GM21390 (cell line): ENCODE measurements around the gene ST6GAL1.

ENCODE experiments used
- ATAC-seq: cut with Tn5 transposase; IDR thresholded peaks from one replicate; pipeline ENCODE4 v1.9.1; 2021; ENCODE audit not compliant: unreplicated experiment

The ST6GAL1 gene

DNA sequence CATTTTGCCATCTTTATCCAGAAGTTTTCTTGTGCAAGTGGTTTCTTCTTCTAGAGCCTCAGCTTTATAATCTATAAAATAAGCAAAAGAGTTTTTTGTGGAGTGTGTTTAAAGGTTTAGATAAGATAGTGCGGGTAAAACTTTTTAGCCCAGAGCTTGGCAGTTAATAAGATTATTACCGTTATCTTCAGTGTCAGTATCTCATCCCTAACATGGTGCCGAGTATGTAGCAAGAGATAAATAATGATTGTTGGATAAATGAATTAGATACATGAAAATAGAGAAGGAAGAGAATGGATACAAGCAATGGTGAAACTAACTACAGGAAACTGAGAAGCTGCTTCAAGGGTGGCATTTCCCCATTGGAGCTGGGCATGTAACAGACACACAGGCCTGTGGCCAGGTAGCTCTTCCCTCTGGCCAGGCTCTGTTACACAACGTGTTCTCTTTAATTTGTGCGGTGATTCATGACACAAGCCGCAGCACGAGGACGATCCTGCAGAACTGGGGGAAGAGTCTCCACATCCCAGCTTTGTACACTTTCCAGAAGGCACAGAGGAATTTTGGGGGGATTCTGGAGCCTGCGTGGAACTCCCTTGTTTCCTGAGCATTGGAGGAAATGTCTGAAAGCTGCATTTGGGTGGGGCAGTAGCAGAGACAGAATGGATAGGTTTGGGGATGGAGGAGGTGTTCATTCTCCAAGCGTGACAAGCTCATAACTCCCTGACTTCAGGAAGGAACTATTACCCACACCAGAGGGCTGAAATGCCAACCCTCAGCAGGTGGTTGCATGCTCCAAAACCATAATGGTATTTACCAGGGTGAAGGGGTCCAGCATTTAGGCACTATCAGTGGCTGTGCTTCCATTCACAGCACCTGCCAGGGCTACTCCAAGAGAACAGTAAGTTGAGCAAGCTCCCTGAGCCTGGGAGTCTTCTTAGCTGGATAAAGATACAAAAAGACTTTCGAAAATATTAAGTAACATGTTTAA, 14.2 kb upstream of the ST6GAL1 start:
- no peak for ATAC-seq

DNA sequence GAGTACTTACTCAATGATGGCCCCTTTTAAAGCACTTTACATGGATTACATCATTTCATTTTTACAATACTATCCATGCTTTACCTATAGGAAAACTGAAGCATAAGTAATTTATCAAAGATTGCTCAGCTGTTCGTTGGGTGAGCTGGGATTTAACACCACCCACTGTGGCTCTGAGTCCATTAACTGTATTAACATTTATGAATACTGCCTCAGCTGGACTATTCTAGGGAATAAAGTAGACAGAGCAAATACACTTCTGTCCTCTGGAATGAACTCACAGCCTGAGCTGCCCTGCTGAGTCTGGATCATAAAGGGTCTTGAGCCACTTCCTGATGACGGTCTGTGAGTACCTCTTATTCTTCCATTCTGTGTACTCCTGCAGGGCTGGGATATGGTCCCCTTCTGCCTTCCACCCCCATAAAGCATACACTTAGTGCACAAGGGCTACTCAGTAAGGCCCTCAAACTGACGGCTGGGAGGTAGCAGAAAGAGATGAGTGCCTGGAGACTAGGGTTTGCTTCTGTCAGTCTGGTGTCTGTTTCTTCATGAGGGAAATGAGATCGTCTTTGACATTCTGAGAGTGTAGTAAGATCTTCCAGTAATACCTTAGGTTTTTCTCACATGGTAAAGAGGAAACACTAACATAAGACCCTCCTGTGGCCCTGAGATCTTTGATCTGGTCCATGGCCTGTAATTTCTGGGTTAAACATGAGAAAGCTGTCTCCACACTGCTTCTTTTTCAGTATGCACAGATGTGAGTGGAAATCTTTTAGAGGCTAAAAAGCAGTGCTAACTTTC, 12.6 kb upstream of the ST6GAL1 start:
- no peak for ATAC-seq

DNA sequence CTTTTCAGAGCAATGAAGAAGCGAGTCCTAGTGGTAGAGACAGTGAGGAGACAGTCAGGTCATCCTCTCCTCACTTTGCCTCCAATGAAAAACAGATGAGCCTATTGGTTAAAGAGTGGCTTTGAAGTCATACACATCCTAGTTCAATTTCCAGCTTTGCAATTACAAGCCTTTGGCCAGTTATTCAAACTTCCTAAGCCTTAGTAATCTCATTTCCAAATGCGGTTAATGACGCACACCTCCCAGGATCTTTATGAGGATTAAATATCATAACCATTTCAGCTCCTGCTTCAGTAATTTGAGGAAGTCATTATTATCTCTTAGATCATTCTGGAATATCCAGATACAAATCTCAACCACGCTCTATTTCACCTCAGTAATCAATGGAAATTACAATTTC, 10.0 kb upstream of the ST6GAL1 start:
- ATAC-seq = no peak

DNA sequence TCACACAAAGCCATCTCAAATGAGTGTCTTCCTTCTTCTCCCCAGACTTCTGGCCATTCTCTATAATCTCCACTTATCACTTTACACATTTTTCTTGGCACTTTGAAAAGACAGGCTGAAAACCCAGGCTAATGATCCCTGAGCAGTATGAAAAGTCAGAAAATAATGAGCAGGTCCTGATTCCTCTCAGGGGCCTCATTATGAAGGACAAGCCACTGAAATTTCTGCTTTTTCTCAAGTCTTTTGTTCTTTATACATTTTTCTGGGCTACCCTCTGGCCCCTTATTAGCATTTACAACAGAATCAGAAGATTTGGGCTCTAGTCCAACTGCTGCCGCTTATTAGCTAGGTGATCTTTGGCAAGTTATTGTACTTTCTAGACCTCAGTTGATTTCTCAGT, 9.5 kb upstream of the ST6GAL1 start:
- ATAC-seq = no peak

DNA sequence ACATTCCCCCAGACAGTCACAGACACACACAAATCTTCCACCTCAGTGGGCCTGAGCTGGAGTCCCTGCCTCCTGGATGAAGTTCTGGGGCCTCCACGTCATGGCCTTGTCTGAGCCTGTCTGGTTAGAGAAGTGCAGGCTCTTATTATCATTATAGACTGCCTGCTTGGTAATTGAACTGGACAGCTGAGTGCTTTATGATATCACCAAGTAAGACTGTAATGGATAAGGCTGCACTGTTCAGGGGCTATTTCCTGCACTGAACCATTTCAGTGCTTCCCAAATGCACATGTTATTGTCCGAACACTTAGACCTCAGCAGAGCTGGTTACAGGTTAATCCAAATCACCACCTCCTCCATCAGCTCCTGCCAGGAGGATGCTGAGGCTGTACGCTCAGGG, 8.7 kb upstream of the ST6GAL1 start:
- no peak for ATAC-seq

DNA sequence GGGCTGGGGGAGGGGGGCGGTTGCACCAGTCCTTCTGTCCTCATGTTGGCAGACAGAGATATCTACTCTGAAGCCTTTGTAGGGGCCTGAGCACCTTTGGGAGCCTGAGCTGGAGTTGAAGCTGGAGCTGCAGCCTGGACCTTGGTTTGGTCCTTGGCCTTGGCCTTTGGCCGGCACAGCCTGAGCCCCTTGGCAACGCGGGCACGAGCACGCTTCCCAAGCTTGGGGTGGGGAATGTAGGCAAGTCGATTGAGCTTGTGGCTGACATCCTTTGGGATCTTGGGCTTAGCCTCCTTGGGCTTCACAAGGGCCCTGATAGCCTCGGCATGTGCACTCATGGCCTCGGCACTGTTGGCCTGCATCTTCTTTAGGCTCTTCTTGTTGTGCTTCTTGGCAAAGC, 8.1 kb upstream of the ST6GAL1 start:
- no peak for ATAC-seq

DNA sequence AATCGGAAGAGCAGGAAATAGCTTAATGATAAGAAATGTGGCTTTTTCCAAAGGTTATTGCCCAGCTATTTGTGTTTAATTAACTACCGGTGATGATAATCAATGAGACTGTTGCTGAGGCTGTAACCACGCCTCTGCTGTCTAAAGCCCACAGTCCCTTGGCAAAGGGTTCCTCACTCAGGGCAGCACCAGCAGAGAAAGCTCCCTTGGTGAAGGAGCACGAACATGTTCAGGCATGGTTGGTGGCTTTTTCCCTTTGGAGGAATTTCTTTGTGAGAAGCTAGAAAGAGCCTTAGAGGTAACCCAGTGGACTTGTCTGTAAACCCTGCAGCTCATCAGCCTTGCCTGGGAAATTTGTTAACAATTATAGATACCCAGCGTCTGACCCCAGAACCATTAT, 7.5 kb upstream of the ST6GAL1 start:
- no peak for ATAC-seq

DNA sequence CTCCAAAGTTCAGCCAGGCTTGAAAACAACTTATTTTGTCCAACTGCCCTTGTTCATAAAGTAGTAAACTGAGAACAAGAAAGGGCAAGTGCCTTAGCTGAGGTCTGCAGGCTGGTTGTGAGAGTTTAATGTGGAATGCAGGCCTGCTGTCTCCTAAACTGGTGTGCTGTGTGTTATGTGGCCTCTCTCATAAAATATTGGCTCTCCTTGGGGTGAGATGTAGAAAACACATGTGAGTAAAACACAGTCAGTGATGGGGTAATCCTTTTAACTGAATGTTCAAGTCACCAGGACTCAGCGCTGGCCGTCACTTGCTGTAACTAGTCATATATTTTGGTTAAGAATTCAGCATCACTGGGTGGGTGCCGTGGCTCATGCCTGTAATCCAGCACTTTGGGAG, 7.1 kb upstream of the ST6GAL1 start:
- no peak for ATAC-seq

DNA sequence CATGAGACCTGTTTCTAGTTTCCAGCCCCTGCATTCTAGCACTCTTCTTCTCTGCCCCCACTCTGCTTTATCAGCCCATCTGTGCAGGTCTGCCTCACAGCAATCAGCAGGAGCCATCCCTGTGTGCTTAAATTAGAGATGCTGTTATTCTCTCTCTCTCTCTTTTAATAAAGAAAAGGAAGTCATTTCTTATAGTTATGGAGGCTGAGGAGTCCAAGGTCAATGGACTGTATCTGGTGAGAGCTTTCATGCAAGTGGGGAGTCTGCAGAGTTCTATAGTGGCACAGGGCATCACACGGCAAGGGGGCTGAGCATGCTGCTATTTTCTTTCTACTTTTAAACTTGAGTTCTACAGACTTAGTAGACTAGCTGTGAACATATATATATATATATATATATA, 4.5 kb upstream of the ST6GAL1 start:
- ATAC-seq = no peak

DNA sequence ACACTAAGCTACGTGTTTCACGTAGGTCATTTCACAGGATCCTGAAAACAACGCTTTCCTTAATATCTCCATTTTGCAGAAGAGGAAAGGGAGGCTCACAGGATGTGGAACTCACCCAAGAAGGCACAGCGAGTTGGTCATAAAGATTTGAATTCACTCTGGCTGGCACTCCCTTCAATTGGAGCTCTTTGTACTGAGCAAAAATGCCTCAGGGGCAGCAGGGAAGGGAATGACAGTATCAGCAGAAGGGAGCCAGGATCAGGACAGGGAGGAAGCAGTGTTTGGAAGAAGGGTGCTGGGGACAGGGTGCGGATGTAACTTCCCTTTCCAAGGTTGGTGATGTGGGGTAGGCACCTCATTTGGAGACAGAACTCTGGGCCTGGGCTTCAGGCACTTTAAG, 1.1 kb upstream of the ST6GAL1 start:
- ATAC-seq = no peak

DNA sequence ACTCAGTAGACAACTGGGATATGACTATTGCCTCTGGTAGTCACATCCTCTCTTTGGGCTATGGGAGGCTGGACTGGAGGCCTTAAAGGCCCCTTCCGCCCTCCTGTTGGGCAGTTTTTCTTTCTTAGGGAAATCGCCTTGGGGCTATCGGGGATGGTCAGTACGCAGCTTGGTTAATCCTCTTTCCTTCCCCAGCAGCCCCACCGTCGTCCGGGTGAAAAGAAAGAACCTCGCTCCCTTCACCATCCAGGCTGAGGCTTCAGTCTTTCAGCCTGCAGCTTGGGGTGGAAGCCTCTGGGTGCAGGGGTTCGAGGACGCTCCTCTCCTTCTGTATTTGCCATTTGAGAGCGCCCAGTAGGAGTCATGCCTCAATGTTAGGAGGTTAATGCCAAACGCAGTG, 641 bp upstream of the ST6GAL1 start:
- ATAC-seq = no peak

DNA sequence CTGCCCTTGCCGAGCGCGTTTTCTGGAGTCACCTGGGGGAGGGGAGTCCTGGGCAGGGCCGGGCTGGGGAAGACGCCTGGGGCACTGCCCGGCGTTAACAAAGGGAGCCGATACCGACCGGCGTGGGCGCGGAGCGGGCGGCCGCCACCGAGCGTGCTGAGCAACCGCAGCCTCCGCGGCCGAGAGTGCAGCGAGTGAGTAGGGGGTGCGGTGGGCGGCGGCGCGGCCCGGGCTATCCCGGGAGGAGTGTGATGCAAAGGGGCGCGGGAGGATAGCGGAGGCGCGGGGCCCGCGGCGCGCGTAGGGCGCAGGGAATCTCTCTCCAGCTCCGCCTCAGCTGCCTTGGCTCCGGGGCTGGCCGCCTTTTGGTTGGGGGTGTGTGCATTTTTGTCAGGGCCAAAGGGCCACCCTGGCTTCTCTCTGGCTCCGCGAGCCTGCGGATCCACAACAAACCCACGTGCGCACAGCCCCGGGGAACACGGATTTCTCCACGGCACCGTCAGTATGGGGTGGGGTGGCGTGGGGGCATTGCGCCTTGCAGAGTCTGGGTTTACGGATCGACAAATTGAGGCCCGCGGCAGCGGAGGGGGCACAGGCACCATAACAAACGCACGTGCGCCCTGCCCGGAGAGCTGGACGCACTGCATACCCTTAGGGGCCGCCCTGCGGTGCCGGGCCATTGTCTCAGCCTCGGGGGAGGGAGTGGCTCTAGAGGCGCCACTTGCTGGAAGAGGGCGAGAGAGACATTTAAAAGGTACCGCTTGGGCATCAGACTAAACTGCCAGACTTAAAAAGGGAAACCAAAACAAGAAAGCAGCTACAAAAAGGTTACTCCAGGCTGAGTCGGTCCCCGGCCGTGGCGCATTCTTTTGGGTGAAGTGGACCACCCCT, 560 bp downstream of the ST6GAL1 start:
- peak; percentile 65 for ATAC-seq

DNA sequence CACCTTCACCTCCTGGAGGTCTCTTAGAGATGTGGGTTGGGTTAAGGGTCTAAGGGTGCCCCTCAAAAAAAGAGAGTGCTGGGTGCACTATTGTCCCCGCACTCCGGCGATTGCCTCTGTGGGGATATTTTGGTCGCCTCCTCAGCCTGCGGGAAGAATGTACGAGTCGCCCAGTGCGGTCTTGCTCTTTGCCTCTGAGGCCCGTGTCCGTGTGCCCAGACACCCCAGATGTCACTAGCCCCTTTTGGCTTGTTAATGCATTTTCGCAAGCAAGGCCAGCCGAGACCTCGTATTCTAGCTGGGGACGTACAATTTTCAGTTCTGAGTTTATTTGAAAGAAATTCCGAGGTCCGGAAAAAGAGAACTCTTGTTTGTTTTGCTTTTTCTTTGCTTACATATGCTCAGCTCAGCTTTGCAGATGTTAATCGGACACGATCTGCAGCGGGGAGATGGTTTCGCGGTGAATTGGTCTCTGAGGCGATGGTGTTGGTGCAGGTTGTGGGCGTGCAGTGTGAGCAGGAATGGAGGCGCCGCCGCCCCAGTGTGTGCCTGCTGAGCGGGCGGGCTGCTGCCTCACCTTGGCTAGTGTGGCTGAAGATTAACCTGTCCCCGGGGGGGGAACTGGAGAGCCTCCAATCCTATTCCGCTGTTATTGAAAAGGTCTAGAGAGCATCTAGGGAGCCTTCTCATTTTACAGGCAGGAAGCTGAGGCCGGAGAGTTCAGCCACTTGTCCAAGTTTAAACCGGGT, 1.4 kb downstream of the ST6GAL1 start:
- peak; percentile 36 for ATAC-seq

DNA sequence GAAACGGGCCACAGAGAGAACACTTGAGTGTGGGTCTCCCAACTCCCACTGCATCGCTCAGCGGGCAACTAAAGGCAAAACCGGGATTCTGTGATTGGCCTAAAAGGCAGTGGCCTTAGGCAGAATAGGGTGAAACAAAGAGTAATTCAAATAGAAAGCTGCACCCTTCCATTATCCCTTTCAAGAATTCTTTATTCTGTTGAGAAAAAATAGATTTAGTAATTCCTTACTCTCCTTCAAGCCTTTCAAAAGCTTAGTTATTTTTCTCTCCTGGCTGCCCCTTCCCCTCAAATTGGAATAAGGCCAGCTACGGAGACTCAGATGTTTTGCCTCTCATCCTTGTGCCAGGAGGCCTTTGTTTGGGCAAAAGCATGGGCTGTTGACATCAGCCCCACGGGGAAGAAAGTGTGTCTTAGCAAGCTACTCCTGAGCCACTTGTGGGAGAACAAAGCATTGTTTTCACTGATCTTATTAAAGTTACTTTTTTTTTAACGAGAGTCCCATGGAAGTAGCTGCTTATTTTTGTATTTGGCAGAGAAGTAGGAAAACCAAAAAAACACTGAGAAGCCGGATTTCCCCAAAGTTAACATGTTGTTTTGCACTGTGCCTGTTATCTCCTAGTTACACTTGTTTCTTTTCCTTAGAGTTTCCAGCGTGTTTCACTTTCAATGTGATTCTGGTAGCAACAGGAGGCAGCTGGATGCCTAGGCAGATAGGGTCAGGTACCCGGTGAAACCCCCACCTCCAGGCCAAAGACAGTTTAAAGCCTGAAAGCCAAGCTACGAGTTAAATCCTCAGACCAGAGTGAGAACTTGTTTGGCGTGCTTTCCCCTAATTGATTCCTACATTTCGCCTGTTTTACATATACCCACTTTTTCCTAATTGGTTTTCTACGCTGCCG, 2.2 kb downstream of the ST6GAL1 start:
- ATAC-seq = no peak

DNA sequence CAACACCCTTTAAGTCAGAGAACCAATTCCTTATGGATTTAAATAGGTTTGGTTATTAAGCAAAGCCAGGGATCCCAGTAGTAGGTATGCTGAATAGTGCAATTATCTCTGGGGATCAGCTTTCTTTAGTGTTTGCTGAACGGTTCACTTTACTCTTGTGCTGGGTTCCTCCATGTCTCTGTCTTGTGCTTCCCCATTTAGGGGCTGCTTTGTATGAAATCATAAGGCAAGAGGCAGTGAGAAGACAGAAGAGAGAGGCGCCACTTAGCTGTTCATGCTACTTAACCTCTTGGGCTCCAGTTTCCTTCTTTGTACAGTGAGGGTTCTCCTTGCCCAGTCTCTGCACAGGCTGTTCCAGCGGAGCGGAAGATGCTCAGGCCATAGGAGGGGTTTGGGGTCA, 3.5 kb downstream of the ST6GAL1 start:
- ATAC-seq = no peak

DNA sequence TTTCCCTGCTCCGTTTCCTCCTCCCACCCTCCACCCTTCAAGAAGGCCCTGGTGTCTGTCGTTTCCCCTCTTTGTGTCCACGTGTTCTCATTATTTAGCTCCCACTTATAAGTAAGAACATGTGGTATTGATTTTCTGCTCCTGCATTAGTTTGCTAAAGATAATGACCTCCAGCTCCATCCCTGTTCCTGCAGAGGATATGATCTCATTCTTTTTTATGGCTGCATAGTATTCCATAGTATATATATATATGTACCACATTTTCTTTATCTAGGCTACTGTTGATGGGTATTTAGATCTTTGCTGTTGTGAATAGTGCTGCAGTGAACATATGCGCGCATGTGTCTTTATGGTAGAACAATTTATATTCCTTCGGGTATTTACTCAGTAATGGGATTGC, 4.8 kb downstream of the ST6GAL1 start:
- no peak for ATAC-seq

DNA sequence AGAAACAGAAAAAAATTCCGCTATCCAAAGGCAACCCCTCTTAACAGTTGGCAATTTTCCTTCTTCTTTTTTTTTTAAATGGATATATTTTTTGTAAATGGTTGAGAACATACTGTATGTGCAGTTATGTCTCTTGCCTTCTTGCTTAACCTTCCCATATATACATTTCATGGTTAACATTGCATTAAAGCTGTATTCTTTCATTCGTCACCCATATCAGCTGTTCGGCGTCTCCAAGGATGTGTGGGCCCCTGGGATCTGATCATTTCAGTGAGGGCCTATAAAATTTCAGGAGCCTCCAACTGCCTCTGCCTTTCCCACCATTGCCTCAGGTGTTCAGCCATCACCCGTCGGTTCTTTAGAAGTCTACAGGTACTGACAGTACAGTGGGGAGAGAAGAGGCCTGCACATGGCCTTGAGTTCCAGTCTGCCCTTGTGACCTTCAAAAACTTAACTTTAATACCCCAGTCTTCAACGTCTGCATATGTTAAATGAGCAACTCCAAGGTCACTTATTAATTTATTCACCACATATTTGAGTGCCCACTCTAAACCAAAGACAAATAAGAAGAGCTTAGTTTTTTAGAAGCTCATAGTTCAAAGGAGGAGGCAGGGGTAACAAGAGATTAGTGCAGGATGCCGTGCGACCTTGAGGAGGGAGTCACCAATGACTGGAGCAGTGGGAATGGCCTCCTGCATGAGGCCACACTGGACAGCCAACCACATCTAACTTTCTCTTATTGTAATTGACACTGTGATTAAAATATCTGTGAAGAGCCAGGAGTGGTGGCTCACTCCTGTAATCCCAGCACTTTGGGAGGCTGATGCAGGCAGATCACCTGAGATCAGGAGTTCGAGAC, 6.9 kb downstream of the ST6GAL1 start:
- ATAC-seq = no peak

DNA sequence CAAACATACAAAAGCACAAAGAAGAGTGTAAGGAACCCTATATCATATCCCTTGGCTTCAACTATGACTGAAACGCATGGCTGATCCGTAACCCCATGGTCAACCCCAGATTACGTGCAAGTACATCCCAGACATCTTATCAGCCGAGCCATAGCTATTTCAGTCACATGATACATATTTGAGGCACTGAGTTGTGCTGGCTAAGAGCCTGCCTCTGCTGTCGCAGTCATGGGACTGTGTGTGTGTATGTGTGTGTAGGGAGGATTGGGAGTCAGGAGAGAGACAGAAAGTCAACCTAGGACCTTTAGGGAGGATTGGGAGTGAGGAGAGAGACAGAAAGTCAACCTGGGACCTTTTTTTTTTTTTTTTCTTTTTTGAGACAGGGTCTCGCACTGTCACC, 8.4 kb downstream of the ST6GAL1 start:
- ATAC-seq = no peak
